HCT116 (cell line): Measurements from ENCODE around the gene INKA1. TPM values are rescaled to one million over a fixed set of nuclear protein-coding genes. Genes with fewer than 3 reads are reported as not detected.

Experiments used
- ATAC-seq: fragments of 200-7000 bp; cut with Tn5 transposase; 2 replicates; pipeline ENCODE4 v1.9.1; 2020; ENCODE audit warnings: mild to moderate bottlenecking, moderate library complexity
- BruUV-seq: library from RNA; stranded (reverse); fragments of 400-500 nt; replicated peaks from 2 replicates; lab custom pipeline; 2021; lab: Mats Ljungman, UMichigan
- CTCF ChIA-PET: fragments of 300-600 bp; sonication (Branson Sonifier 250); formaldehyde crosslinking; loops from one replicate; lab custom pipeline; 2021; ENCODE audit warnings: antibody characterized with exemption; lab: Charles Lee
- POLR2A ChIA-PET: fragments of 300-600, 350-600 bp; sonication (Branson Sonifier 250); formaldehyde crosslinking; loops from one replicate; lab custom pipeline; 2021; ENCODE audit warnings: antibody characterized with exemption; lab: Charles Lee
- RAD21 ChIA-PET, 2 experiments: fragments of 300-600 bp; sonication (Branson Sonifier 250); formaldehyde crosslinking; loops; one replicate each; lab custom pipeline; 2023; ENCODE audit warnings: low total read pairs in 2 of 2; ENCODE audit not compliant: uncharacterized antibody in 2 of 2, unreplicated experiment in 2 of 2, low non-redundant PET in 1 of 2; lab: Charles Lee
- DNase-seq: peaks from one replicate; pipeline ENCODE4 v3.0.0-alpha.2; 2010; ENCODE audit warnings: low read depth, low spot score
- H2AFZ ChIP-seq: fragments of 200-600 bp; shearing (Covaris generic), sonication (generic); 2 replicates; pipeline ENCODE4 v1.6.1; 2017; ENCODE audit warnings: low read depth, mixed run types, mixed read lengths, antibody characterized with exemption, low read length; ENCODE audit not compliant: poor library complexity, severe bottlenecking
- H3K27ac ChIP-seq: 2 replicates; pipeline ENCODE4 v1.5.1; 2012; ENCODE audit warnings: low read depth, low read length
- H3K27me3 ChIP-seq: fragments of 200-600 bp; sonication (generic); 2 replicates; pipeline ENCODE4 v1.6.1; 2016; ENCODE audit warnings: mixed run types, low read length, mixed read lengths; ENCODE audit not compliant: insufficient read depth
- H3K36me3 ChIP-seq, 2 experiments: fragments of 200-500 bp in 1 of 2; fragments of 200-600 bp in 1 of 2; sonication (Bioruptor generic) in 1 of 2; sonication (generic) in 1 of 2; 2 replicates each; pipeline versions ENCODE4 v1.5.1 to v1.6.1; 2014 to 2016; ENCODE audit warnings: low read length in 2 of 2, inconsistent platforms in 1 of 2, mixed read lengths in 1 of 2, mixed run types in 1 of 2; ENCODE audit not compliant: insufficient read depth in 2 of 2, control insufficient read depth in 1 of 2
- H3K4me1 ChIP-seq, 2 experiments: fragments of 200-600 bp in 1 of 2; sonication (generic) in 1 of 2; 2 replicates each; pipeline versions ENCODE4 v1.5.1 to v1.6.1; 2012 to 2017; ENCODE audit warnings: low read length in 2 of 2, inconsistent platforms in 1 of 2, mild to moderate bottlenecking in 1 of 2, mixed read lengths in 1 of 2, mixed run types in 1 of 2, moderate library complexity in 1 of 2; ENCODE audit not compliant: insufficient read depth in 2 of 2, control insufficient read depth in 1 of 2
- H3K4me2 ChIP-seq: fragments of 200-600 bp; sonication (generic); 2 replicates; pipeline ENCODE4 v1.6.1; 2017; ENCODE audit warnings: mixed run types, low read length, mixed read lengths
- H3K4me3 ChIP-seq, 2 experiments: fragments of 200-600 bp in 1 of 2; sonication (generic) in 1 of 2; replicated peaks in 1 of 2; 2 replicates each; pipeline ENCODE4 v1.5.1; 2011 to 2016; ENCODE audit warnings: low read length in 2 of 2, control low read depth in 1 of 2, low read depth in 1 of 2, mild to moderate bottlenecking in 1 of 2, mixed read lengths in 1 of 2, mixed run types in 1 of 2
- H3K79me2 ChIP-seq: fragments of 200-600 bp; sonication (generic); 2 replicates; pipeline ENCODE4 v1.6.1; 2017; ENCODE audit warnings: mild to moderate bottlenecking, mixed run types, low read length, moderate library complexity, mixed read lengths; ENCODE audit not compliant: insufficient read depth
- H3K9ac ChIP-seq: fragments of 200-600 bp; sonication (generic); 2 replicates; pipeline ENCODE4 v1.6.1; 2016; ENCODE audit warnings: low read length, mixed read lengths
- H3K9me2 ChIP-seq: fragments of 200-600 bp; sonication (generic), shearing (Covaris generic); 2 replicates; pipeline ENCODE4 v1.6.1; 2017; ENCODE audit warnings: mixed run types, mild to moderate bottlenecking, moderate library complexity; ENCODE audit not compliant: insufficient read depth
- H3K9me3 ChIP-seq, 2 experiments: fragments of 200-500 bp in 1 of 2; fragments of 200-600 bp in 1 of 2; sonication (Bioruptor generic) in 1 of 2; sonication (generic) in 1 of 2; 2 replicates each; pipeline ENCODE4 v1.6.1; 2014 to 2017; ENCODE audit warnings: low read length in 2 of 2, mixed read lengths in 2 of 2, inconsistent platforms in 1 of 2, low read depth in 1 of 2, mild to moderate bottlenecking in 1 of 2, mixed run types in 1 of 2, moderate library complexity in 1 of 2; ENCODE audit not compliant: control insufficient read depth in 1 of 2, insufficient read depth in 1 of 2
- H4K20me1 ChIP-seq: fragments of 200-600 bp; sonication (generic), shearing (Covaris generic); 2 replicates; pipeline ENCODE4 v1.6.1; 2017; ENCODE audit warnings: mixed run types, mild to moderate bottlenecking, moderate library complexity; ENCODE audit not compliant: insufficient read depth
- ATF3 ChIP-seq: IDR thresholded peaks from 2 replicates; pipeline ENCODE4 v1.6.1; 2012
- CEBPB ChIP-seq: IDR thresholded peaks from 2 replicates; pipeline ENCODE4 v1.6.1; 2012; ENCODE audit warnings: low read depth
- POLR2A ChIP-seq: IDR thresholded peaks from 2 replicates; pipeline ENCODE4 v1.7.0; 2011; ENCODE audit warnings: borderline replicate concordance; ENCODE audit not compliant: insufficient read depth, insufficient read length; ENCODE audit errors: extremely low read depth
- POLR2AphosphoS5 ChIP-seq: IDR thresholded peaks from 2 replicates; pipeline ENCODE4 v1.6.1; 2011; ENCODE audit warnings: mild to moderate bottlenecking, low read depth, low read length, moderate library complexity
- REST ChIP-seq: IDR thresholded peaks from 2 replicates; pipeline ENCODE4 v1.6.1; 2012; ENCODE audit warnings: low read depth
- SRF ChIP-seq: IDR thresholded peaks from 2 replicates; pipeline ENCODE4 v1.6.1; 2012; ENCODE audit warnings: low read depth
- ZBTB33 ChIP-seq: IDR thresholded peaks from 2 replicates; pipeline ENCODE4 v1.6.1; 2011; ENCODE audit warnings: mild to moderate bottlenecking, low read length, moderate library complexity; ENCODE audit not compliant: insufficient replicate concordance; ENCODE audit errors: extremely low read depth
- ZNF274 ChIP-seq: fragments of 200-500 bp; sonication (Bioruptor generic); IDR thresholded peaks from 2 replicates; pipeline ENCODE4 v1.6.1; 2014; ENCODE audit warnings: mild to moderate bottlenecking, low read depth, low read length, inconsistent platforms
- intact Hi-C: fragments of 100-400 bp; cut with micrococcal nuclease; formaldehyde crosslinking; loops from 2 replicates; pipeline ENCODE4 v1.10.0; 2022
- total RNA-seq: library from RNA; stranded (reverse); gene quantifications from one replicate; pipeline ENCODE4 v1.2.1, GENCODE V29; 2021; ENCODE audit not compliant: unreplicated experiment
- TF ChIP-seq, protein P1 (sequence below), 3 experiments: fragments of 200-600 bp in 1 of 3; sonication (generic) in 1 of 3; IDR thresholded peaks in 2 of 3; conservative IDR thresholded peaks in 1 of 3; 2 replicates each; pipeline ENCODE4 v1.5.1; 2012 to 2017; ENCODE audit warnings: low read depth in 2 of 3, low read length in 2 of 3, antibody characterized with exemption in 1 of 3, borderline replicate concordance in 1 of 3, control low read depth in 1 of 3, mild to moderate bottlenecking in 1 of 3, mixed read lengths in 1 of 3, mixed run types in 1 of 3, moderate library complexity in 1 of 3; ENCODE audit not compliant: insufficient read depth in 1 of 3

INKA1 gene
- total RNA-seq, 1 experiment from 2014 or later: 1.6 TPM

DNA sequence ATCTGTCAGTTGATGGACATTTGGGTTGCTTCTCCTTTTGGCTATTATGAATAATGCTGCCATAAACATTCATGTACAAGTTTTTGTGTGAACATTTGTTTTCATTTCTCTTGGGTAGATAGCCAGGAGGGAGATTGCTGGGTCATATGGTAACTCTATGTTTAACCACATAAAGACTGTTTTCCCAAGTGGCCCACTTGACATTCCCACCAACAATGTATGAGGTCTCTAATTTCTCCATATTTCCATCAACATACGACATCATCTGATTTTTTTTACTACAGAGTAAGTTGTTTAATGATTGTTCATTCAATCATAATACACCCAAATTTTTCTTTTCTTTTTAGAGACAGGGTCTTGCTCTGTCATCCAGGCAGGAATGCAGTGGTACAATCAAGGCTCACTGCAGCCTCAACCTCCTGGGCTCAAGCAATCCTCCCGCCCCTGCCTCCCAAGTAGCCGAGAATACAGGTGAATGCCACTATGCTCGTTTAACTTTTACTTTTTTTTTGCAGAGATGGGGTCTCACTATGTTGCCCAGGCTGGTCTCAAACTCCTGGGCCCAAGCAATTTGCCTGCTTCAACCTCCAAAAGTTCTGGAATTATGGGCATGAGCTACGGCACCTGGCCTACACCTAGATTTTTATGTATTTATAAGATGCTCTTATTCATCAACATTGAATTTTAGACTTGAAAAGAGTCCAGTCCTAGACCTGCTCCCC, 23.5 kb upstream of the INKA1 start:
- no peaks in the 10 kb centered on the region for H3K9me3 ChIP-seq
- H3K36me3 ChIP-seq: peaks cover 3 to 11% of the 10 kb centered on the region in 2 experiments; a peak in 2 of 4 replicates
- 0 out of 2 replicates have a peak, but pooled peaks cover 3% of the 10 kb centered on the region for H4K20me1 ChIP-seq
- intact Hi-C loops: no loop called here
- RAD21 ChIA-PET: no interaction called here
- H3K4me1 ChIP-seq: no peaks in the 10 kb centered on the region
- POLR2A ChIA-PET: no interaction called here
- no peak overlapping the region for H3K4me2 ChIP-seq
- TF ChIP-seq POLR2AphosphoS5: no peak
- TF ChIP-seq ZBTB33: no peak
- TF ChIP-seq POLR2A: no peak
- TF ChIP-seq ATF3: no peak
- TF ChIP-seq ZNF274: no peak
- no peak for TF ChIP-seq SRF
- TF ChIP-seq, protein P1, sequence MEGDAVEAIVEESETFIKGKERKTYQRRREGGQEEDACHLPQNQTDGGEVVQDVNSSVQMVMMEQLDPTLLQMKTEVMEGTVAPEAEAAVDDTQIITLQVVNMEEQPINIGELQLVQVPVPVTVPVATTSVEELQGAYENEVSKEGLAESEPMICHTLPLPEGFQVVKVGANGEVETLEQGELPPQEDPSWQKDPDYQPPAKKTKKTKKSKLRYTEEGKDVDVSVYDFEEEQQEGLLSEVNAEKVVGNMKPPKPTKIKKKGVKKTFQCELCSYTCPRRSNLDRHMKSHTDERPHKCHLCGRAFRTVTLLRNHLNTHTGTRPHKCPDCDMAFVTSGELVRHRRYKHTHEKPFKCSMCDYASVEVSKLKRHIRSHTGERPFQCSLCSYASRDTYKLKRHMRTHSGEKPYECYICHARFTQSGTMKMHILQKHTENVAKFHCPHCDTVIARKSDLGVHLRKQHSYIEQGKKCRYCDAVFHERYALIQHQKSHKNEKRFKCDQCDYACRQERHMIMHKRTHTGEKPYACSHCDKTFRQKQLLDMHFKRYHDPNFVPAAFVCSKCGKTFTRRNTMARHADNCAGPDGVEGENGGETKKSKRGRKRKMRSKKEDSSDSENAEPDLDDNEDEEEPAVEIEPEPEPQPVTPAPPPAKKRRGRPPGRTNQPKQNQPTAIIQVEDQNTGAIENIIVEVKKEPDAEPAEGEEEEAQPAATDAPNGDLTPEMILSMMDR (IDR thresholded peaks at IDR 0.05 in 2 of 3, conservative IDR thresholded peaks at IDR 0.05 in 1 of 3; ENCODE audit: borderline replicate concordance in 1 of 3, insufficient read depth in 1 of 3, low read depth in 2 of 3, low read length in 2 of 3): no peak
- TF ChIP-seq REST: no peak
- TF ChIP-seq CEBPB: no peak
- TF ChIP-seq, all 23 proteins: peak for 0
- peaks cover 84% of the 10 kb centered on the region for H3K79me2 ChIP-seq
- CTCF ChIA-PET: no interaction called here
- ATAC-seq (no peak), DNase-seq (no peak)
- H2AFZ ChIP-seq: no peak overlapping the region
- H3K9me2 ChIP-seq: no peaks in the 10 kb centered on the region
- no peak overlapping the region for H3K27ac ChIP-seq
- no peak overlapping the region for H3K4me3 ChIP-seq
- no TSS peak for BruUV-seq
- H3K27me3 ChIP-seq: no peaks in the 10 kb centered on the region
- H3K9ac ChIP-seq: no peak overlapping the region
